Activated T-cell treated with anti-CD3 and anti-CD28 coated beads, Interleukin-2, amount 50 U/mL, for 72 hours (primary cell): ENCODE results near the gene OR1E2. TPM values are rescaled to one million over a fixed set of nuclear protein-coding genes. Genes with fewer than 3 reads are reported as not detected.
A peak's percentile ranks its signal among the peaks of the same experiment; 100 is the strongest.
"Not testable (repeated sequence)": the region's sequence is repeated elsewhere in the genome, so short reads cannot be mapped to it uniquely, and the experiment has no call there.

Experiments used
- ATAC-seq, 2 donors: fragments of 150-1000 bp; cut with Tn5 transposase; replicated peaks in 1 of 2; 2 replicates each; pipeline ENCODE4 v1.10.0; 2021; ENCODE audit warnings: moderate library complexity in 2 of 2, mild to moderate bottlenecking in 1 of 2
- DNase-seq, 2 donors: peaks; one replicate each; pipeline ENCODE4 v3.0.0; 2021 to 2022; ENCODE audit warnings: mixed read lengths in 1 of 2
- H3K27ac Mint-ChIP-seq: one replicate; pipeline ENCODE4 v1.8.0; 2022; ENCODE audit warnings: mild to moderate bottlenecking, moderate library complexity, mixed read lengths
- H3K27me3 Mint-ChIP-seq: one replicate; pipeline ENCODE4 v1.8.0; 2022; ENCODE audit warnings: low read depth, mixed read lengths
- H3K36me3 Mint-ChIP-seq, 2 donors: one replicate each; pipeline ENCODE4 v1.8.0; 2022; ENCODE audit warnings: mixed read lengths in 2 of 2, mild to moderate bottlenecking in 1 of 2; ENCODE audit not compliant: insufficient read depth in 2 of 2
- H3K4me1 Mint-ChIP-seq: one replicate; pipeline ENCODE4 v1.8.0; 2022; ENCODE audit warnings: low read depth, mixed read lengths
- H3K4me3 Mint-ChIP-seq, 2 donors: one replicate each; pipeline ENCODE4 v1.8.0; 2022; ENCODE audit warnings: mild to moderate bottlenecking in 2 of 2, mixed read lengths in 2 of 2, moderate library complexity in 2 of 2
- H3K9me3 Mint-ChIP-seq, 2 donors: one replicate each; pipeline ENCODE4 v1.8.0; 2022; ENCODE audit warnings: mixed read lengths in 2 of 2
- total RNA-seq, 2 donors: library from RNA; stranded (reverse); gene quantifications; one replicate each; pipeline ENCODE4 v1.2.3, GENCODE V29; 2022

The OR1E2 gene, protein sequence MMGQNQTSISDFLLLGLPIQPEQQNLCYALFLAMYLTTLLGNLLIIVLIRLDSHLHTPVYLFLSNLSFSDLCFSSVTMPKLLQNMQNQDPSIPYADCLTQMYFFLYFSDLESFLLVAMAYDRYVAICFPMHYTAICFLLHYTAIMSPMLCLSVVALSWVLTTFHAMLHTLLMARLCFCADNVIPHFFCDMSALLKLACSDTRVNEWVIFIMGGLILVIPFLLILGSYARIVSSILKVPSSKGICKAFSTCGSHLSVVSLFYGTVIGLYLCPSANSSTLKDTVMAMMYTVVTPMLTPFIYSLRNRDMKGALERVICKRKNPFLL
- total RNA-seq: not detected

DNA sequence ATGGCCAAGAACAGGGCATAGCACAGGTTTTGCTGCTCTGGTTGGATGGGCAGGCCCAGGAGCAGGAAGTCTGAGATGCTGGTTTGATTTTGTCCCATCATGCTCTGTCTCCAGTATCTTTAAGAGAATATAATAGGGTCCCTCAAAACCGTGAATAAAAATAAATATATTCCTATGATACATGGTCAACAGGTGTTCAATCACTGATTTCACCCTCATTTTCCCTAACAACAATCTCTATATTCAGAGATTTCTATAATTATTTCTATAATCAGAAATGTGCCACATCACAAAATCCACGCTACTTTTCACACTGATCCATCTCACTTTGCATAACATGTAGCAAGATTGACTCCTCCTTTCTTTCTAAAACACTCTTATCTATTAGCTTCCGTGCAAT, at the start of gene OR1E2:
OR1E2 (minus strand) TSS at position 101 of the 400 bp plus-strand sequence; CDS start at position 101, 0 bp downstream.
- H3K27ac Mint-ChIP-seq: no peak within 1 kb of the TSS
- no peak for ATAC-seq
- no peaks in the 10 kb centered on the region for H3K4me1 Mint-ChIP-seq
- no peak within 1 kb of the TSS for H3K4me3 Mint-ChIP-seq
- H3K9me3 Mint-ChIP-seq: peaks cover 0 to 2% of the 10 kb centered on the region in 2 donors
- H3K27me3 Mint-ChIP-seq: peaks cover 5% of the 10 kb centered on the region
- H3K36me3 Mint-ChIP-seq: no peaks in the 10 kb centered on the region
- DNase-seq: no peak

DNA sequence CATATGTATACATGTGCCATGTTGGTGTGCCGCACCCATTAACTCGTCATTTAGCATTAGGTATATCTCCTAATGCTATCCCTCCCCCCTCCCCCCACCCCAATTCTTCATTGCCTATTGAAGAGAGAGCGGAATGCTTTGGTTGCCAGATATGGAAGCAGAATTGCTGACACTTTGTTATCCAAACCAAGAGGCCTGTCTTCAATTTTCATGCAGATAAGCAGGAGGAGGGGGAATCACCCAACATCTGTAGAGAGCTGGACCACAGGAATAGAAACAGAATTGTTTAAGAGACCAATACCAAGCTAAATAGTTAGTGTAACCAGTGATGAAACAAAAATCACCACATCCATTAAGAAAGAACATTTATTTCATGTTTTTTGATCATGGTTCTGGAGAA, 49.2 kb upstream of the OR1E2 start:
- Mint-ChIP-seq H3K4me1 (no peaks in the 10 kb centered on the region), H3K27me3 (peaks cover 38% of the 10 kb centered on the region), H3K4me3 (no peak overlapping the region), H3K9me3 (no peaks in the 10 kb centered on the region), H3K36me3 (no peaks in the 10 kb centered on the region), H3K27ac (no peak overlapping the region)
- DNase-seq (no peak), ATAC-seq (no peak)

DNA sequence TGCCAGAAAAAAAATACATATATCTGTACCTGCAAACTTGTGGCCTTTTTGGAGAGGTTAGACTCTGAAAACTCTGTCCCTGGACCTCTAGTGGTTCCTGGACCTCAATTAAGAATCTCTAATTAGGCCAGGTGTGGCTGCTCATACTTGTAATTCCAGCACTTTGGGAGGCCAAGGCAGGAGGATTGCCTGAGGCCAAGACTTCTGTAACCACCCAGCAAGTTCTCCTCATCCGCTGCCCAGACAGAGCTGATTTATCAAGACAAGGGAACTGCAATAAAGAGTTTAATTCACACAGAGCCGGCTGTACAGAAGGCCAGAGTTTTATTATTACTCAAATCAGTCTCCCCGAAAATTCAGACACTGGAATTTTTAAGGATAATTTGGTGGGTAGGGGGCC, 46.3 kb upstream of the OR1E2 start:
- Mint-ChIP-seq H3K36me3 (no peaks in the 10 kb centered on the region), H3K27me3 (peaks cover 23% of the 10 kb centered on the region), H3K9me3 (no peaks in the 10 kb centered on the region), H3K4me1 (no peaks in the 10 kb centered on the region), H3K27ac (no peak overlapping the region), H3K4me3 (no peak overlapping the region)
- DNase-seq: no peak
- no peak for ATAC-seq

GRCh38 chr17:3475812-3476610, 42.4 kb upstream of the OR1E2 start, which contains the start of gene ASPA:
ASPA (plus strand) TSS chr17:3475997; CDS start chr17:3476160, 163 bp downstream.
- peaks cover 13% of the 10 kb centered on the region for H3K27me3 Mint-ChIP-seq
- no peaks in the 10 kb centered on the region for H3K36me3 Mint-ChIP-seq
- peak within 1 kb of the TSS; percentile 35 to 49 for H3K4me3 Mint-ChIP-seq
- no peak for ATAC-seq
- no peaks in the 10 kb centered on the region for H3K4me1 Mint-ChIP-seq
- no peak for DNase-seq
- H3K27ac Mint-ChIP-seq: no peak within 1 kb of the TSS
- H3K9me3 Mint-ChIP-seq: no peaks in the 10 kb centered on the region

- ATAC-seq (no peak), DNase-seq (no peak)
- Mint-ChIP-seq H3K4me3 (no peak overlapping the region), H3K9me3 (no peaks in the 10 kb centered on the region), H3K4me1 (no peaks in the 10 kb centered on the region), H3K36me3 (no peaks in the 10 kb centered on the region), H3K27me3 (peaks cover 13% of the 10 kb centered on the region), H3K27ac (no peak overlapping the region)
These were observed 41.6 kb upstream of the OR1E2 start for GRCh38 chr17:3475251-3475685.

GRCh38 chr17:3474212-3474611, 40.6 kb upstream of the OR1E2 start:
- H3K27me3 Mint-ChIP-seq: peaks cover 6% of the 10 kb centered on the region

GRCh38 chr17:3472137-3472536, 38.5 kb upstream of the OR1E2 start:
- H3K4me1 Mint-ChIP-seq: no peaks in the 10 kb centered on the region
- H3K36me3 Mint-ChIP-seq: no peaks in the 10 kb centered on the region
- DNase-seq (no peak), ATAC-seq (no peak)
- H3K27ac Mint-ChIP-seq: no peak overlapping the region
- H3K9me3 Mint-ChIP-seq: no peaks in the 10 kb centered on the region
- no peaks in the 10 kb centered on the region for H3K27me3 Mint-ChIP-seq
- no peak overlapping the region for H3K4me3 Mint-ChIP-seq

More at GRCh38 chr17:3474212-3474611, 40.6 kb upstream of the OR1E2 start:
- no peak overlapping the region for H3K27ac Mint-ChIP-seq
- no peaks in the 10 kb centered on the region for H3K4me1 Mint-ChIP-seq
- no peaks in the 10 kb centered on the region for H3K9me3 Mint-ChIP-seq
- ATAC-seq (no peak), DNase-seq (no peak)
- no peak overlapping the region for H3K4me3 Mint-ChIP-seq
- no peaks in the 10 kb centered on the region for H3K36me3 Mint-ChIP-seq

DNA sequence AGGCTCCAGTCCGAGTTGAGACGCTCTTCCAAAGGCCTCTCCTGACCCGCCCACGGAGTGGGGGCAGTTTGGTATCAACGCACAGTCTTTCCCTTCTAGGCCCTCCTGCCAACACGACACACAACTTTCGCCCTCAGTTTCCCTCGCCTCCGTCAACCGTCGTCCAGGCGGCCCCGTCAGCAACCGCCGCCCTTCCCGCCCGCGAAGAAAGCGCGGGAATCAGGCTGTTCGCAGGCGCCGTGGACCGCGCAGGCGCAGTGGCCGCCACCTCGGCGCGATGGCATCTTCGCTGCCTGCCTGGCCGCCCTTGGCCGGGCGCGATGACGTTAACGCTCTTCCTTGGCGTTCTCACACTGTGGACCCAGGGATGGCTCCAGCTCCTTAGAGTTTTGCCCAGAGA, 38.0 kb upstream of the OR1E2 start, which contains the start of gene SPATA22:
SPATA22 (minus strand) TSS at position 221 of the 400 bp plus-strand sequence. CDS start 2,494 bp downstream, outside the sequence.
- Mint-ChIP-seq H3K27ac (no peak within 1 kb of the TSS), H3K27me3 (peaks cover 3% of the 10 kb centered on the region), H3K4me1 (no peaks in the 10 kb centered on the region), H3K4me3 (no peak within 1 kb of the TSS), H3K9me3 (no peaks in the 10 kb centered on the region), H3K36me3 (no peaks in the 10 kb centered on the region)
- ATAC-seq (no peak), DNase-seq (no peak)

- Mint-ChIP-seq H3K36me3 (no peaks in the 10 kb centered on the region), H3K4me1 (no peaks in the 10 kb centered on the region), H3K9me3 (no peaks in the 10 kb centered on the region), H3K27ac (no peak overlapping the region), H3K4me3 (no peak overlapping the region), H3K27me3 (peaks cover 9% of the 10 kb centered on the region)
- ATAC-seq (no peak), DNase-seq (no peak)
These were observed 35.9 kb upstream of the OR1E2 start for GRCh38 chr17:3469529-3469928.

DNA sequence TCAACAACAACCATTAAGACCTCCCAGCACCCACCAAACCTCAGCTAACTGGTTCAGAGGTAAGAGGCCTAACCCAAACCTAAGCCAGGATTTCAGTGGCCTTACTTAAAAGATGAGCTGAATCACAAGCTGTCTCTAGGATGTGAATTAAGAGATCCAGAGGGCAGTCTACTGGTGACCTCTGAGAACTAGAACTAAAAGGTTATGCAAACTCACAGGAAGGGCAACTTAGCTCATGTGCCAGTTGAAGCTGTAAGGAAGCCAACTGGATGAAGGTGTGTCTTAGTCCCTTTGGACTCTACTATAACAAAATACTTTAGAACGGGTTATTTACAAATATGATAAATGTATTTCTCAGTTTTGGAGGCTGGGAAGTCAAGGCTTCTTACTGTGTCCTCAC, 32.7 kb upstream of the OR1E2 start:
- not testable (repeated sequence) for H3K36me3 Mint-ChIP-seq, H3K4me3 Mint-ChIP-seq, ATAC-seq, DNase-seq, H3K27ac Mint-ChIP-seq, H3K4me1 Mint-ChIP-seq, H3K9me3 Mint-ChIP-seq, H3K27me3 Mint-ChIP-seq

DNA sequence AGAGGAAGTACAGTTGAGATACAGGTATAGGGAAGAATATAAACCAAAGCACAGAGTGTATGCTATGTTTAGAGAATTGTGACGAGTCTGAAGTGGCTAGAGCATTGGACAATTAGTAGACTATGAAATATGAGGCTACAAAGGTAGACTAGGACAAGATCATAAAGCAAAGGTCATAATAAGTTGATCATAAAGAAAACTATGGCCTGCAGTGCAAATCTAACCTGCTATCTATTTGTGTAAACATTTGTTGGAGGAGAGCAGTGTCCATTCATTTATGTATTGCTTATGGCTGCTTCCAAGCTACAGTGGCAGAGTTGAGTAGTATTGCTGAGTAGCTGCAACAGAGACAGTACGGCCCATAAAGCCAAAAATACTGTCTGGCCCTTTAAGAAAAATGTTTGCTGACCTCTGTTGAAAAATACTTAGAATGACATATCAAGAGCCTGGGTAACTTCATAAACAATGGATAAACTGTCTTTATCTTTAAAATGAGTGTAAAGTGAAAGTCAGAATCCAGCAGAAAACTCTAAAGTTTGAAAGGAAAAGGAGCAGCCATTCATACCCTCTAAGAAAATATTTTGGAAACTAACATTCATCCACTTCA, 14.5 kb upstream of the OR1E2 start:
- no peak overlapping the region for H3K27ac Mint-ChIP-seq
- H3K4me3 Mint-ChIP-seq: no peak overlapping the region

DNA sequence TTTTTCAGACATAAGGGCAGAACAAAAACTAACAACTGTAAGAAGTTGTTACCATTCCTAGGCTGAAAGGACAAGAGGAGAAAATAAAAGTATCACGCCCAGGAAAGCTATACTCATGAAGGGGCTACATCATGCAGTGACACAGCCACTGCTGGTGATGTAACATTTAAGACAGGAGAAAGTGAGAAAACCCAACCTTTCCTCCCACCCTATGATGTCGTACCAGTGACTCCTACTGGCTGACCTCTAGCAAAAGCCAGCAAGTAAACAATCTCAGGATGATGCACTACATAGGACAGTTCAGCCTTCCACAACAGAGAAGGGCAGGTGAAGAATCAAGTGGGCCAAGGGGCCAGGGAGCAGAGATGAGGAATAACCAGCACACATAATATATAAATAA, 14.0 kb upstream of the OR1E2 start:
- Mint-ChIP-seq H3K9me3 (no peaks in the 10 kb centered on the region), H3K4me1 (no peaks in the 10 kb centered on the region), H3K27me3 (peaks cover 10% of the 10 kb centered on the region), H3K36me3 (no peaks in the 10 kb centered on the region), H3K4me3 (no peak overlapping the region), H3K27ac (no peak overlapping the region)
- no peak for DNase-seq
- peak in 1 of 2 donors; percentile 25 for ATAC-seq

More for the DNA sequence above, 14.5 kb upstream of the OR1E2 start:
- no peak for ATAC-seq
- Mint-ChIP-seq H3K9me3 (no peaks in the 10 kb centered on the region), H3K36me3 (no peaks in the 10 kb centered on the region), H3K27me3 (peaks cover 6% of the 10 kb centered on the region), H3K4me1 (no peaks in the 10 kb centered on the region)
- DNase-seq: no peak

DNA sequence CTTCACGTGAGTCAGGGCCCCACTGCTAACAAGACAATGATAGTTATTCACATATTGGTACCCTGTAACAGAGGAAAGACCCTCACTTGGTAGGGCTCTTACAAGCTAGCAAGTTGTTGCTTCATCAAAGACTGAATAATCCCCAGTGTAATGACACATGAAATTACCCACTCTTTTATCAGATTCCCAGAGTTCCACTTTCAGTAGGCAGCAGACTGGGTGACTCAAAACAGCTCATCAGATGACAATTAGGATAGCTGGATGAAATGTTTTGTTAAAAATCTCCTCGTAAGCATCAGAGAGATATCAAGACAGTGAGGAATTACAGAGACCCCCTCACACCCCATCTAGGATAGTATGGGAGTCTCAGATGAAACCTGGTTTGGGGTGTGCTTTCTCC, 6.8 kb upstream of the OR1E2 start:
- Mint-ChIP-seq H3K9me3 (no peaks in the 10 kb centered on the region), H3K4me3 (no peak overlapping the region)

More for the DNA sequence above, 6.8 kb upstream of the OR1E2 start:
- no peaks in the 10 kb centered on the region for H3K4me1 Mint-ChIP-seq
- H3K27ac Mint-ChIP-seq: no peak overlapping the region
- ATAC-seq (no peak), DNase-seq (no peak)
- no peaks in the 10 kb centered on the region for H3K36me3 Mint-ChIP-seq
- peaks cover 24% of the 10 kb centered on the region for H3K27me3 Mint-ChIP-seq
